ENCODE measurements around the gene ELF1.

- TF ChIP-seq CTCF (conservative IDR thresholded peaks at IDR 0.05; ENCODE audit: low read depth, low read length), result no peak
- no peak for TF ChIP-seq EZH2 (IDR thresholded peaks at IDR 0.05; ENCODE audit: low read length, unreplicated experiment)
Observed at GRCh38 chr13:40995997-40996396, 23.1 kb downstream of the ELF1 start.

All from PC-3 (cell line).